Measurements from ENCODE around the gene ARHGEF37. TPM values are rescaled to one million over a fixed set of nuclear protein-coding genes. Genes with fewer than 3 reads are reported as not detected.

ARHGEF37 gene
- total RNA-seq, 2 donors from 2014 or later = 0.67 TPM; not detected in 1

- Mint-ChIP-seq H3K4me3 (no peak overlapping the region), H3K36me3 (no peaks in the 10 kb centered on the region), H3K4me1 (ENCODE audit: low read depth in 2 of 2) (peaks cover 2 to 6% of the 10 kb centered on the region in 2 donors), H3K27ac (peak overlapping the region in 1 of 2 donors; percentile 42), H3K9me3 (no peaks in the 10 kb centered on the region), H3K27me3 (peaks cover 0 to 3% of the 10 kb centered on the region in 2 donors)
- ATAC-seq (peak in 1 of 2 donors; percentile 6), DNase-seq (ENCODE audit: low spot score) (no peak)
Measured at GRCh38 chr5:149632311-149633251, 51.3 kb downstream of the ARHGEF37 start.

- Mint-ChIP-seq H3K36me3 (no peaks in the 10 kb centered on the region), H3K27me3 (peaks cover 0 to 3% of the 10 kb centered on the region in 2 donors), H3K9me3 (no peaks in the 10 kb centered on the region), H3K27ac (no peak overlapping the region), H3K4me3 (no peak overlapping the region), H3K4me1 (ENCODE audit: low read depth in 2 of 2) (peaks cover 2 to 6% of the 10 kb centered on the region in 2 donors)
- ATAC-seq (peak in 1 of 2 donors; percentile 18), DNase-seq (ENCODE audit: low spot score) (no peak)
Measured at GRCh38 chr5:149633476-149634350, 52.4 kb downstream of the ARHGEF37 start.

DNA sequence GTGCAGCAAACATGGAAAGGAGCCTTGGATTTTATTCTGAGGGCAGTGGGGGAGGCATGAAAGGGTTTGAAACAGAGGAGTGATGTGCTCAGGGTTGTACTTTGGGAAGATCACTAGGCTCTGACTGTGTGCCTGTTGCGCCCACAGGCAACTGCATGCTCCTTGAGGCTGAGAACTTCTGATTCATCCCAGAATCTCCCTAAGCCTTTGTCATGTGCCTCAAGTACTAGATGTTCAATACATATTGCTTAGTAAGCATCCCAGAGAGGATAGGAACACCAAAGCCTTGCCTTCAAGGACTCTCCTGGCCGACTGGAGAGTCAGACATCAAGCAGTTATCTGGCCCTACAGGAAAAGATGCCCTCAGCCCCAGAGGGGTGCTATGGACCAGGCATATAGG is 54.1 kb downstream of the ARHGEF37 start:
- peaks cover 0 to 3% of the 10 kb centered on the region in 2 donors for H3K27me3 Mint-ChIP-seq
- no peak overlapping the region for H3K4me3 Mint-ChIP-seq
- no peak for ATAC-seq
- H3K27ac Mint-ChIP-seq = no peak overlapping the region
- no peaks in the 10 kb centered on the region for H3K36me3 Mint-ChIP-seq
- peaks cover 2 to 6% of the 10 kb centered on the region in 2 donors for H3K4me1 Mint-ChIP-seq (ENCODE audit: low read depth in 2 of 2)
- DNase-seq (ENCODE audit: low spot score) = no peak
- H3K9me3 Mint-ChIP-seq = no peaks in the 10 kb centered on the region

GRCh38 chr5:149636191-149636860 is 55.0 kb downstream of the ARHGEF37 start:
- Mint-ChIP-seq H3K27me3 (peaks cover 0 to 3% of the 10 kb centered on the region in 2 donors), H3K27ac (no peak overlapping the region), H3K4me1 (ENCODE audit: low read depth in 2 of 2) (peaks cover 2 to 6% of the 10 kb centered on the region in 2 donors), H3K36me3 (no peaks in the 10 kb centered on the region), H3K9me3 (no peaks in the 10 kb centered on the region), H3K4me3 (no peak overlapping the region)
- ATAC-seq (no peak), DNase-seq (ENCODE audit: low spot score) (no peak)

GRCh38 chr5:149636861-149637246 is 55.6 kb downstream of the ARHGEF37 start:
- DNase-seq (ENCODE audit: low spot score) (peak; percentile 78), ATAC-seq (peak in 1 of 2 donors; percentile 61)
- Mint-ChIP-seq H3K9me3 (no peaks in the 10 kb centered on the region), H3K36me3 (no peaks in the 10 kb centered on the region), H3K27me3 (peaks cover 0 to 3% of the 10 kb centered on the region in 2 donors), H3K27ac (no peak overlapping the region), H3K4me1 (ENCODE audit: low read depth in 2 of 2) (peaks cover 2 to 6% of the 10 kb centered on the region in 2 donors), H3K4me3 (no peak overlapping the region)

DNA sequence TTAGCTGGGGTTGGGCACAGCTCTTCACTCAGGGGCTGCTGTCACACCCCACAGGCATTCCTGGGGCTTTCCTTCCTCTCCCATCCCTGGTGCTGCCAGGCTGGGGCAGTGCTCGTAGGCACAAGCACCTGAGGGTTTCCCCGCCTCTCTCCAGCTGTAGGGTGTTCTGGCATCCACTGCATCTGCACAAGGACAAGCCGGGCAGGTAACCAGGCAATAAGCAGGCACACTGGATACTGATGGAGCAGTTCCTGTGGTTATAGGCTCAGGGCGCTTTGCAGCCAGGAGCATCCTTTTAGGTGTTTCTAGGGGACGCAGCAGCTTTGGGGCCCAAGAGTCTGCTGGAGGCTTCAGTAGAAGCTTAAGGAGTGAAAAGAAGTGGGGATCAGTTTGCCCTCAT is 56.8 kb downstream of the ARHGEF37 start:
- peaks cover 3 to 7% of the 10 kb centered on the region in 2 donors for H3K27me3 Mint-ChIP-seq
- H3K36me3 Mint-ChIP-seq = no peaks in the 10 kb centered on the region
- no peaks in the 10 kb centered on the region for H3K9me3 Mint-ChIP-seq
- no peaks in the 10 kb centered on the region for H3K4me1 Mint-ChIP-seq (ENCODE audit: low read depth in 2 of 2)
- H3K4me3 Mint-ChIP-seq = no peak overlapping the region
- H3K27ac Mint-ChIP-seq = no peak overlapping the region
- DNase-seq (ENCODE audit: low spot score) = no peak
- no peak for ATAC-seq

- DNase-seq (ENCODE audit: low spot score) (no peak), ATAC-seq (peak in 1 of 2 donors; percentile 17)
- H3K9me3 Mint-ChIP-seq = no peaks in the 10 kb centered on the region
- H3K27me3 Mint-ChIP-seq = peaks cover 3 to 7% of the 10 kb centered on the region in 2 donors
- H3K27ac Mint-ChIP-seq = no peak overlapping the region
- H3K4me3 Mint-ChIP-seq = no peak overlapping the region
- H3K4me1 Mint-ChIP-seq (ENCODE audit: low read depth in 2 of 2) = no peaks in the 10 kb centered on the region
- no peaks in the 10 kb centered on the region for H3K36me3 Mint-ChIP-seq
Measured at GRCh38 chr5:149638546-149639241, 57.4 kb downstream of the ARHGEF37 start.

GRCh38 chr5:149639737-149640136 is 58.4 kb downstream of the ARHGEF37 start:
- no peak overlapping the region for H3K27ac Mint-ChIP-seq
- DNase-seq (ENCODE audit: low spot score) (no peak), ATAC-seq (no peak)
- no peaks in the 10 kb centered on the region for H3K36me3 Mint-ChIP-seq
- no peaks in the 10 kb centered on the region for H3K9me3 Mint-ChIP-seq
- H3K4me1 Mint-ChIP-seq (ENCODE audit: low read depth in 2 of 2) = no peaks in the 10 kb centered on the region
- H3K27me3 Mint-ChIP-seq = peaks cover 3 to 7% of the 10 kb centered on the region in 2 donors
- no peak overlapping the region for H3K4me3 Mint-ChIP-seq

- H3K4me3 Mint-ChIP-seq = no peak overlapping the region
- ATAC-seq (peak in 1 of 2 donors; percentile 11), DNase-seq (ENCODE audit: low spot score) (no peak)
- peaks cover 3 to 7% of the 10 kb centered on the region in 2 donors for H3K27me3 Mint-ChIP-seq
- no peaks in the 10 kb centered on the region for H3K9me3 Mint-ChIP-seq
- H3K4me1 Mint-ChIP-seq (ENCODE audit: low read depth in 2 of 2) = no peaks in the 10 kb centered on the region
- no peak overlapping the region for H3K27ac Mint-ChIP-seq
- no peaks in the 10 kb centered on the region for H3K36me3 Mint-ChIP-seq
Measured at GRCh38 chr5:149640350-149640999, 59.2 kb downstream of the ARHGEF37 start.

DNA sequence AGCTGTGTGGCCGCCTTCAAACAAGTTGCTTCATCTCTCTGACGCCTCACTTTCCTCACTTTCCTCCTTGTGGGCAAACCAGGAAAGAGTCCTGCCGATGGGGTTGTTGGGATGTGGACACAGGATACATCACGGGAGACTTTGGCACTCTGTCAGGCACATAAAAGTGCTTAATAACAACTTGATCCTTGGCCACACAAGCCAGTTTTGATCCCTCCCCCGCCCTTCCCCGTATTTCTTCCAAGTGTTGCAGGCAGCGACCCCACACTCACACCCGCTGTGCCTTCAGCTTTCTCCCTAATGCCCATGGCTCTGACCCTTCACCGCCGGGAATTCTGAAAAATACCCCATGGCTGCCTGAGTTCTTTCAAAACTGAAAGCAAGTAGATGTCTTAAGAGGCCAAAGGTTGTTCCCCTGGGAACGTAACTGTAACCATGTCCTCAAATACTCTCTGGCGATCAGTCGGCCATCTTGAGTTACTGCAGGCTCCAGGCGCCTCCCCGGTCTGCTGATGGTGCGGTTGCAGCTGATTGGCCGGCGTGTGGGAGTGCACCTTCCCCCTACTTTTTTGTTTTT is 59.8 kb downstream of the ARHGEF37 start:
- Mint-ChIP-seq H3K27ac (no peak overlapping the region), H3K36me3 (no peaks in the 10 kb centered on the region), H3K4me1 (ENCODE audit: low read depth in 2 of 2) (no peaks in the 10 kb centered on the region), H3K27me3 (peaks cover 3 to 7% of the 10 kb centered on the region in 2 donors), H3K4me3 (no peak overlapping the region), H3K9me3 (no peaks in the 10 kb centered on the region)
- no peak for ATAC-seq
- no peak for DNase-seq (ENCODE audit: low spot score)

DNA sequence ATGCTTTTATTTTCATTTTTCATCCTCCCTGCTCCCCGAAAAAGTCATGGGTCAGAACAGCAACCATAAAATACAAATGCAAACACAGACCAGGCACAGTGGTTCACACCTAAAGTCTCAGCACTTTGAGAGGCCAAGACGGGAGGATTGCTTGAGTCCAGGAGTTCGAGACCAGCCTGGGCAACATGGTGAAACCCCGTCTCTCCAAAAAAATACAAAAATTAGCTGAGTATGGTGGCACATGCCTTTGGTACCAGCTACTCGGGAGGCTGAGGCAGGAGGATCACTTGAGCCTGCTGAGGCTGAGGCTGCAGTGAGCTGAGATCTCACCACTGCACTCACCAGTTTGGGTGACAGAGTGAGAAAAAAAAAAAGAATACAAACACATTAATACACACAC is 60.3 kb downstream of the ARHGEF37 start:
- H3K27me3 Mint-ChIP-seq = peaks cover 3 to 7% of the 10 kb centered on the region in 2 donors
- no peak overlapping the region for H3K27ac Mint-ChIP-seq
- H3K36me3 Mint-ChIP-seq = no peaks in the 10 kb centered on the region
- no peak for DNase-seq (ENCODE audit: low spot score)
- H3K9me3 Mint-ChIP-seq = no peaks in the 10 kb centered on the region
- no peaks in the 10 kb centered on the region for H3K4me1 Mint-ChIP-seq (ENCODE audit: low read depth in 2 of 2)
- ATAC-seq = no peak
- H3K4me3 Mint-ChIP-seq = no peak overlapping the region

- H3K4me3 Mint-ChIP-seq = no peak overlapping the region
- H3K4me1 Mint-ChIP-seq (ENCODE audit: low read depth in 2 of 2) = no peaks in the 10 kb centered on the region
- H3K27me3 Mint-ChIP-seq = peaks cover 3 to 7% of the 10 kb centered on the region in 2 donors
- no peak for DNase-seq (ENCODE audit: low spot score)
- H3K36me3 Mint-ChIP-seq = no peaks in the 10 kb centered on the region
- ATAC-seq = no peak
- H3K9me3 Mint-ChIP-seq = no peaks in the 10 kb centered on the region
- no peak overlapping the region for H3K27ac Mint-ChIP-seq
Measured at GRCh38 chr5:149643781-149644180, 62.5 kb downstream of the ARHGEF37 start.

All from natural killer cell treated with Interleukin-12 subunit alpha and Interleukin-12 subunit beta and Interleukin-15 and Interleukin-18, amount 100 ng/mL, for 72 hours (primary cell).